Measurements from ENCODE around the gene POLE3.
A peak's percentile ranks its signal among the peaks of the same experiment; 100 is the strongest.
"Not testable (repeated sequence)": the region's sequence is repeated elsewhere in the genome, so short reads cannot be mapped to it uniquely, and the experiment has no call there.

POLE3 gene

DNA sequence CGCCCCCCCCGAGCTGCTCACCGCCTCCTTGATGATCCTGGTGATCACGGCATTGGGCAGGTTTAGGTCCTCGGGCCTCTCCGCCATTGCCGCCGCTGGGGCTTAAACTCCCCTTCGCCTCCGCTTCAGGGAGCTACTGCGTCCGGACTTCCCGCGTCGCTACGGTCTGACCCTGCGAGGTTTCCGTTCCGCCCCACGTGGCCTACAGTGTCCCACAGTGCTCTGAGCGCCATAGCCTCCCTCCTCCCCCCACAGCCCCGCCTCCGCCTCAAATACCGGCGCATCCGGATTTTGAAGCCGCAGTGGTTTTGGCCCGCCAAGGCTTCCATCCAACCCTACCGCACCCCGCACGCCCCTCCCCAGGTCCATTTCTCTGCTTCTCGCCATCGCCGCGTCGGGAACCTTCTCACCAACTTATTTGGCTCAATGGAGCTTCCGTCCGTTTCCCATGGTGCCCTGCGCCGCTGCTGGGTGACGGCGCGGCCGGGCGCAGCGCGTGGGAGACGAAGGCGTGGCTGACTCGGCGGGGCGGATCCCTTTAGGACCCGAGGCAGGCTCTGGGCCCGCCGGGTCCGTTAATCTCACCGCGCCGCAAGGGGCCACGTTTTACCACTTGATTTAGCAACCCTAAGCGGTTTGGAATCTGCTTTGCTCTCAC is at the start of gene POLE3, which contains the start of gene C9orf43:
Gene POLE3 (minus strand): TSS at position 469 of the 658 bp plus-strand sequence. CDS start 382 bp downstream, at position 87.
Gene C9orf43 (plus strand): TSS at position 541 of the 658 bp plus-strand sequence. CDS start 2,747 bp downstream, outside the sequence.
- DNase-seq (ENCODE audit: low read depth in 2 of 2): peak; percentile 94

DNA sequence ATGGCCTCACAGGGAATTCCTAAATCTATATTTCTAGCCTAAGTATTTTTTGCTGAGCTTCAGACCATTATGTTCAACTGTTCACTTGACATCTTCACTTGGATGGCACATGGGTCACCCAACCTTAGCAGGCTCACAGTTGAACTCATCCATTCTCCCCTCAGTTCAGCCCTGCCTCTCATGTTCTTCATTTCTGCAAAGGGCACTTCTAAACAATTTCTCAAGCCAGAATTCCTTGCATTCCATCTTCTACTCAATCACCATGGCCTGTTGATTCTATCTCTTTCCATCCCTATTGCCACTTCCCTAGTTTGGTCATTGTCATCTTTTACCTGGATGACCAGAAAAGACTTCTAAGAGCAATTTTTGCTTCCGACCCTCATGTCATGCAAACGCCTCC is 45.8 kb upstream of the POLE3 start:
- DNase-seq (ENCODE audit: low read depth in 2 of 2): no peak

DNA sequence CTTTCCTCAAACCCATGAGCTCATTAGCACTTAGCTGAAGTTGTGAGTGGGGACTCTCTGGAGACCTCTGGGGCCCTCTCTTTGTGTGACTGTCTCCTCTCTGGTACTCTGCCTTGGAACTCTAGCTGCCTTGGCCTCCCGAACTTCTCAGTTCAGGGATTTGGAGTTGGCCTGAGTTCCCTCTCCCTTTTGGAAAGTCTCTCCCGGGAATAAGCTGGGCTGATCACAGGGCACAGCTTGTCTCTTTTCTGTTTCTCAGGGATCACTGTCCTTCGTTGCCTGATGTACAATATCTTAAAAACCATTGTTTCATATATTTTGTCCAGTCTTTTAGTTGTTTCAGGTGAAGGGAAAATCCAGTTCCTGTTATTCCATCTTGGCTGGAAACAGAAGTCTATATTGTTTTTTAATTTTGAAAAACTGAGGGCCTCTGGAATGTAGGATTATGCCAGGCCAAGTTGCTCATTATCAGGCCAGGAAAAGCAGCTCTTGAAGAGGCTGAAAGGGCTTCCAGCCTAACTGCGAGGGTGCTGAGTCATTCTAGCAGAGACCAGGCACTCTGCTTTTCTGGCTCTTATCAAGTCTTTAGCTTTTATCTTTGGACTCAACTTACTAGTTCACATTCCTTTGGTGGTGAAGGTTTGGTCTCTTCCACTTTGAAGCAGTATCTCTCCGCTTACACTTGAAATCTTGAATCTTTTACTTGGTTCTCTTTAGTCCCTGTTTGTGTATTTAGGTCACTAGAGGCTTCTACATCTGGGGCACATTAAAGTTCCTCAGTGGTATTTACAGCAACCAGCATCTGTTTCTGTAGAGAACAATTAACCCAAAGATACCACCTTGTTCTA is 44.7 kb upstream of the POLE3 start:
- DNase-seq (ENCODE audit: low read depth in 2 of 2): no peak

DNA sequence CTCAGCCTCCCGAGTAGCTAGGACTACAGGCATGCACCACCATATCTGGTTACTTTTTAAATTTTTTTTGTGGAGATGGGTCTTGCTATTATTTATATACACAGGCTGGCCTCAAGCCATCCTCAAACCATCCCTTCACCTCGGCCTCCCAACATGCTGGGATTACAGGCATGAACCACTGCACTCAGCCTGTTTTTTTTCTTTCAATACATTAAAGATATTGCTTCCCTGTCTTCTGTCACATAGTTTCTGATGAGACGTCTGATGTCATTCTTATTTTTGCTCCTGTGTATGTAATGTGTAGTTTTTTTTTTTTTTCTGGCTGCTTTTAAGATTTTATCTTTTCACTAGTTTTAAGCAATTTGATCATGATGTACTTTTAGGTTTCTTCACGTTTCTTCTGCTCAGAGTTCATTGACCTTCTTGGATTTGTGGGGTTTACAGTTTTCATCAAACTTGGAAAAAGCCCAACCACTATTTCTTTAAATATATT is 41.7 kb upstream of the POLE3 start:
- no peak for DNase-seq (ENCODE audit: low read depth in 2 of 2)

DNA sequence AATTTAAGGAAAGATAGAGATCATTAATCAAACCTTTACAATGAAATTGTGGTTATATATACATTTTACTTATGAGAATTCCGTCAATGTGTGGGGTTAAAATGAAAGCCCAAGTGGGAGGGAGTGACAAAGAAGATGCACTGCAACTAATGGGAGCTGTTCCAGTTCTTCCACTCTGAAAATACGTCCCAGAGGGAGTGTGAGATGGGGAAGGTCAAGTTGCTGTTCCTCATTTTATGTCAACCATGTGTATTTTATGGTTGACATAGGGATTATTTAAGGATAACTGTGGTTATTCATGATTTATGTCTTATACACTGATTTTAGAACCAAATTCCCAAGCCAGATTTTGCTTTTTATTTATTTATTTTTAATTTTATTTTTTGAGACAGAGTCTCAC is 38.9 kb upstream of the POLE3 start:
- DNase-seq (ENCODE audit: low read depth in 2 of 2): no peak

DNA sequence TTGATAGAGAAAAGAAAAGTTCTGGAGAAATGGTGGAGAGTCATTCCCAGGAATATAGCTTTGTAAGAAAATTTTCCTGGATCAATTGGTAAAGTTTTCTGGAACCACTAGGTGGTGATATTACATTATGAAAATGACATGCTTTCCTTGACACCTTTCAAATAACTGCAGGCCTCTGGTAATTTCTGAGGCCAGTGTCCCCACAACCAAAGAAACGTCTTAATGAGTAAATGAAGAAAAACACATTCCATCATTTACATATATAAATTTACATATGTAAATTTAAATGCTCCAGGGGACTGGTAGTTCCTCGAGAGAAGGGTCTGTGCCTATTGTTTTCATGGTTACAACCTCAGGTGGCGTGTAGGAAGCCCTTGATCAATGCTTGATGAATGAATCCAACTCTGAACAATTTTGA is 35.9 kb upstream of the POLE3 start:
- no peak for DNase-seq (ENCODE audit: low read depth in 2 of 2)

DNA sequence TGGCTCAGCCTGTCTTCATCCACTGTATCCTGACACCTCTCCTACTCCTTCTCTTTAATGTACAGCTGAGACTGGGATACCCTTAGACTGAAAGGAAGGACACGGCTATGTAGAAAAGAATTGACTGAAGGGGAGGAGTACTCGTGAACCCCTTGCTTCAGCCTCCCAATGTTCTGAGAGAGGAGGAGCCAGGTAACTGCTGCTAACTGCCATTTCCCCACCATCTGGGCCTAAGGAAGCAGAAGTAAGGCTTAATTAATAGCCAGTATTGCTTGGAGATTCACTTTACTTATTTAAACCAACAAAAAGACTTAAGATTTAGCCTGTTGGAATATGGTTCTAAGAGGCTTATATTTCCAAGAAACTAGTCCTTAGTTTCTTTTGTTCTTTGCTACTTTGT is 34.3 kb upstream of the POLE3 start:
- DNase-seq (ENCODE audit: low read depth in 2 of 2): no peak

- DNase-seq (ENCODE audit: low read depth in 2 of 2): not testable (repeated sequence)
Measured at GRCh38 chr9:113437716-113438115, 27.2 kb upstream of the POLE3 start.

- DNase-seq (ENCODE audit: low read depth in 2 of 2): no peak
Measured at GRCh38 chr9:113436728-113437515, 26.4 kb upstream of the POLE3 start.

DNA sequence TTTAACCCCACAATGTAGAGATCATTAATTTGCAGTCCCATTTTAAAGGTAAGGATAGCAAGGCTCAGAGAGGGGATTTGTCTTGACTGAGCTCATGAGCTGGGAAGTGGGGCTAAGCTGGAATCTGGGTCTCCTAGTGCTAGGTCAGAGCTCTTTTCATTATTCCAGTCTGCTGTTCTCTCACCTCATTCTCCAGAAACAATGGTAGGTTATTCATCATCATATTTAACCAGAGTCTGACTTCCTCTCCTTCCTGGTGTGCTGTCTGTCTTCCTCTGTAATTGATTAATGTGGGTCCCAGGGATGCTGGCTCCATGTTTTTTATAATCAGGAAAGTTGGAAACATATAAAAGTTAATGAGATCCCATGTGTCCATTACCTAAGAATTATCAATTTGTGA is 20.7 kb upstream of the POLE3 start:
- no peak for DNase-seq (ENCODE audit: low read depth in 2 of 2)

DNA sequence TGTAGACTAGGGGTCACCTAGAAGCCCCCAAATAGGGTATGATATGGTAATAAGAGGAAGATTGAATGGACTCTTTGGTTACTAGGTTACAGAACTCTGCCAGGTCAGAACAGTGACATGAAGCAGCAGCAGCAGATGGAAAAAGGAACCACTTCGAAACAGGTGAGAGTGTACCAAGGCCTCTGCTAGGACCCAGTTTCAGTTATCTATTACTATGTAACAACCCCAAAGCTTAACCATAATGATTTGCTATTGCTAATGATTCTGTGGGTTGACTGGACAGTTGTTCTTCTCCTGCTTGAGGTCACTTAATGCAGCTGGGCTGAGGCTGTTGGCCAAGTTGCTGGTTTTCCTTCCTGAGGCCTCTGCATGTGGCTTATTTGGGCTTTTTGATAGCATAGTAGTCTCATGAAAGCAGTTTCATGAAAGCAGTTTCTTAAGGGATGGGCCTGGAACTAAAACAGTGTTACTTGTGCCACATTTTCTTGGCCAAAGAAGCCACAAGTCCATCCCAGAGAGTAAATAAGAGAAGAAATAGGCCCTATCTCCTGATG is 17.7 kb upstream of the POLE3 start:
- DNase-seq (ENCODE audit: low read depth in 2 of 2): no peak

GRCh38 chr9:113427629-113428028 is 17.2 kb upstream of the POLE3 start:
- no peak for DNase-seq (ENCODE audit: low read depth in 2 of 2)

GRCh38 chr9:113426701-113427100 is 16.2 kb upstream of the POLE3 start:
- no peak for DNase-seq (ENCODE audit: low read depth in 2 of 2)

DNA sequence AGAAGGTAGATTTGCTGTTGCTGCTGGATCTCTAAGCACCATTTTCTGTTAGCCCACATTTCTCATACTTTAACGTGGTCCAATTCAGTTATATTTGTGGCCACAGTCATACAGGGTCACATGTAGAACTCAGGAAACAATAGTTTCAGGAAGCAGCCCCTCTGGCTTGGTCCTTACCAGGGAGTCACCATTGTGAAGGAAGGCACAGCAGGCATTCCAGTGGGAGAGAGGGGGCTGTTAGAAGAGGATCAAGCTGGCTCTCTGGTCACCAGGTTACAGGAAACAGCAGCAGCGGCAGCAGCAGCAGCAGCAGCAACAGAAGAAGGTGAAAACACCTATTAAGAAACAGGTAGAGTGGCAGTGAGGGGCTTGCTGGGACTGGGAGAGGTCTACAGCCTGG is 14.6 kb upstream of the POLE3 start:
- DNase-seq (ENCODE audit: low read depth in 2 of 2): no peak

GRCh38 chr9:113421726-113422125 is 11.3 kb upstream of the POLE3 start:
- DNase-seq (ENCODE audit: low read depth in 2 of 2): no peak

DNA sequence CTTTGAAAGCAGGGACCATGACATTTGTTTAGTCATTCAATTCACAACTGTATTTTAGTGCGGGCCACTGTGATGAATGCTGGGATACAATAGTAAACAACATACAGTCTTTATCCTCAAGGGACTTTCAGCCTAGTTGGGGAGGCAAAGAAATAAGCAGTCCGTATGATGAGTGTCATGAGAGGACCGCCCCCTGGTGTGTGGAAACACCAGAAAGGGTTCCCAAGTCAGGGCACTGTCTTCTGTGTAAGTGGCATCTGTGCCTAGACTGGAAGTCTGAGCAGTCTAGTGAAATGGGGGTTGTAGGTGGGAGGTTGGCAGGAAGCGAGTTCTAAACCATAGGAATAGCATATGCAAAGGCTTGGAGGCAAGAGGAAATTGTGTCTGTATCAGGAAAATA is 6.9 kb upstream of the POLE3 start:
- DNase-seq (ENCODE audit: low read depth in 2 of 2): no peak

DNA sequence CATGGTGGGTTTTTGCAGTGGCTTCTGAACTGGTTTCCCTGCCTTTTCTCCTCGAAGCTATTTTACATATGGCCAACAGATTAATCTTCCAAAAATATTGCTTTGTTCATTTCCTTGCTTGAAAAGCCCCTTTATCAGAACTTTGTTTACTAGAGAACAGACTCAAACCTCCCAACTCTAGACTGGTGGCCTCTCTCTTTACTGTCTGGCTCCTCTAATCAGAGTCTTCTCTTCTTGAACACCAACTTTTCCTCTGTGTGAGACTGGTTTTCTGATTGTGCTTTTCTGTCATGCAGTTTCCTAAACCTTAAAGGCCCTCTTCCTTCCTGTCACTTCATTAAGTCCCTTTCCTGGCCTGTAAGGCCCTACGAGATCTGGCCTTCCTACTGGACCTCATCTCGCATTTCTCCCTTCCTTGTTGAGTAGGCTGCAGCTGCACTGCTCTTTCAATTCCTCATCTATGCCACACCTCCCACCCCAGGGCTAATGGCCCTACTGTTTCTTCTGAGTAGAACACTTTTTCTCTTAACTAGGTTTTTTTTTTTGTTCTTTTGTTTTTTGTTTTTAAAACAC is 5.8 kb upstream of the POLE3 start:
- no peak for DNase-seq (ENCODE audit: low read depth in 2 of 2)

DNA sequence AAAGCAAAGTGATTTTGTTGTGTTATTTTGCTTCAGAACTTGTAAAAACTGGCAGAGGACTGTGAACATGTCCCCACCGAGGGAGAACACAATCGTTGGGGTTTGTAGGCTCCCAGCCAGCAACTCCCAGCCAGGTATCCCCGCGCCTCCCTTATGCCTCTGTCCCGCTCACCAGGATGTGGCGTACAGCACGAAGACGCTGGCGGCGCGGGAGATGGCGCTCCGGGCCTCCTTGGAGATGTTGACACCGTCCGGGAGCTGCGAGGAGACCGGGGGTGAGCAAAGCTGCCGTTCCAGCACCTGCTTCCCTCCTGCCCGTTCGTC is 630 bp downstream of the POLE3 start:
- no peak for DNase-seq (ENCODE audit: low read depth in 2 of 2)

GRCh38 chr9:113409481-113409880 is 994 bp downstream of the POLE3 start:
- no peak for DNase-seq (ENCODE audit: low read depth in 2 of 2)

DNA sequence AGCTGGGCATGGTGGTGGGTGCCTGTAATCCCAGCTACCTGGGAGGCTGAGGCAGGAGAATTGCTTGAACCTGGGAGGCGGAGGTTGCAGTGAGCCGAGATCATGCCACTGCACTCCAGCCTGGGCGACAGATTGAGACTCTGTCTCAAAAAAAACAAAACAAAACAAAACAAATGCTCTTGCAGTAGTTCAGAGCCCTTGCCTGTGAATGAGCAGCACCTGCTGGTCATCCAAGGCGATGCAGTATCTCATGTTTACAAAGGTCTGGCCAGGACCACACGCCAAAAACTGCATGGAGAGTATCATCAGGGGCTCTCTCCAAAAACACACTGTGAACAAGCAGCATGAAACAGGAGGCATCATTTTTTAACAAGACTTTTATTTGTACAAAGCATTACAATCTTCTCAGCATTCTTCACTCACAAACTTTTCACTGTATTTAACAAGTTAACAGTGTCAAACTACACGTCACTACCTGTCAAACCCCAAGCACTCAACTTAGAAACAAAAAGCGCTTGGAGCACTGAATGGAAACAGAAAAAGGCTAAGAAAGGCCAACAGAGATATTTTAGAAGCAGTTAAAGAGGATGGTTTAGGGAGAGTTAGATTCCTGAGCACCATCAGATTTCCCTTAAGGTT is 3.5 kb downstream of the POLE3 start:
- peak in 1 of 2 donors; percentile 30 for DNase-seq (ENCODE audit: low read depth in 2 of 2)

- DNase-seq (ENCODE audit: low read depth in 2 of 2): not testable (repeated sequence)
Measured at GRCh38 chr9:113406353-113406752, 4.1 kb downstream of the POLE3 start.

Measured in stimulated activated CD8-positive, alpha-beta memory T cell treated with anti-CD3 and anti-CD28 coated beads, Interleukin-2, amount 100 ng/mL, for 48 hours (primary cell).